ENCODE data around the gene PM20D1.
"Not testable (repeated sequence)": the region's sequence is repeated elsewhere in the genome, so short reads cannot be mapped to it uniquely, and the experiment has no call there.

The PM20D1 gene

GRCh38 chr1:205827623-205828022 lies 22.3 kb downstream of the PM20D1 start:
- Histone ChIP-seq H3K36me3 (ENCODE audit: insufficient read depth, low read length) (no peaks in the 10 kb centered on the region), H3K27ac (no peak overlapping the region), H3K9ac (ENCODE audit: insufficient read length) (no peak overlapping the region), H3K9me3 (ENCODE audit: low read depth, low read length) (no peaks in the 10 kb centered on the region), H3K4me3 (no peak overlapping the region)
- no peak for TF ChIP-seq EZH2 (IDR thresholded peaks at IDR 0.05)
- TF ChIP-seq POLR2AphosphoS5 (IDR thresholded peaks at IDR 0.05; ENCODE audit: borderline replicate concordance, low read depth, low read length), result no peak
- TF ChIP-seq FOXP2 (optimal IDR thresholded peaks at IDR 0.05; ENCODE audit: control extremely low read depth, extremely low read length, insufficient read depth), result no peak
- DNase-seq (ENCODE audit: low read depth, low spot score), result no peak

- TF ChIP-seq EZH2 (IDR thresholded peaks at IDR 0.05), result no peak
- TF ChIP-seq POLR2AphosphoS5 (IDR thresholded peaks at IDR 0.05; ENCODE audit: borderline replicate concordance, low read depth, low read length), result no peak
- no peak for TF ChIP-seq FOXP2 (optimal IDR thresholded peaks at IDR 0.05; ENCODE audit: control extremely low read depth, extremely low read length, insufficient read depth)
- H3K36me3 ChIP-seq (ENCODE audit: insufficient read depth, low read length), result no peaks in the 10 kb centered on the region
- H3K4me3 ChIP-seq, result no peak overlapping the region
- H3K9ac ChIP-seq (ENCODE audit: insufficient read length), result no peak overlapping the region
- no peaks in the 10 kb centered on the region for H3K9me3 ChIP-seq (ENCODE audit: low read depth, low read length)
- H3K27ac ChIP-seq, result no peak overlapping the region
- no peak for DNase-seq (ENCODE audit: low read depth, low spot score)
Observed at GRCh38 chr1:205826995-205827394, 22.9 kb downstream of the PM20D1 start.

GRCh38 chr1:205826016-205826806 lies 23.7 kb downstream of the PM20D1 start:
- Histone ChIP-seq H3K9ac (ENCODE audit: insufficient read length) (no peak overlapping the region), H3K36me3 (ENCODE audit: insufficient read depth, low read length) (no peaks in the 10 kb centered on the region), H3K4me3 (no peak overlapping the region), H3K27ac (no peak overlapping the region), H3K9me3 (ENCODE audit: low read depth, low read length) (no peaks in the 10 kb centered on the region)
- TF ChIP-seq FOXP2 (optimal IDR thresholded peaks at IDR 0.05; ENCODE audit: control extremely low read depth, extremely low read length, insufficient read depth), result no peak
- no peak for TF ChIP-seq POLR2AphosphoS5 (IDR thresholded peaks at IDR 0.05; ENCODE audit: borderline replicate concordance, low read depth, low read length)
- no peak for TF ChIP-seq EZH2 (IDR thresholded peaks at IDR 0.05)
- DNase-seq (ENCODE audit: low read depth, low spot score), result no peak

GRCh38 chr1:205824180-205824579 lies 25.8 kb downstream of the PM20D1 start:
- DNase-seq (ENCODE audit: low read depth, low spot score), result no peak

GRCh38 chr1:205823260-205823659 lies 26.7 kb downstream of the PM20D1 start:
- not testable (repeated sequence) for H3K36me3 ChIP-seq (ENCODE audit: insufficient read depth, low read length); H3K9me3 ChIP-seq (ENCODE audit: low read depth, low read length); H3K27ac ChIP-seq; DNase-seq (ENCODE audit: low read depth, low spot score); H3K4me3 ChIP-seq; H3K9ac ChIP-seq (ENCODE audit: insufficient read length)

More at GRCh38 chr1:205824180-205824579, 25.8 kb downstream of the PM20D1 start:
- Histone ChIP-seq H3K4me3 (no peak overlapping the region), H3K9ac (ENCODE audit: insufficient read length) (no peak overlapping the region), H3K9me3 (ENCODE audit: low read depth, low read length) (no peaks in the 10 kb centered on the region), H3K36me3 (ENCODE audit: insufficient read depth, low read length) (no peaks in the 10 kb centered on the region), H3K27ac (no peak overlapping the region)
- TF ChIP-seq POLR2AphosphoS5 (IDR thresholded peaks at IDR 0.05; ENCODE audit: borderline replicate concordance, low read depth, low read length) (no peak), FOXP2 (optimal IDR thresholded peaks at IDR 0.05; ENCODE audit: control extremely low read depth, extremely low read length, insufficient read depth) (no peak), EZH2 (IDR thresholded peaks at IDR 0.05) (no peak)

GRCh38 chr1:205822397-205822796 lies 27.5 kb downstream of the PM20D1 start:
- DNase-seq (ENCODE audit: low read depth, low spot score), result no peak
- no peak overlapping the region for H3K9ac ChIP-seq (ENCODE audit: insufficient read length)
- no peak overlapping the region for H3K4me3 ChIP-seq
- H3K36me3 ChIP-seq (ENCODE audit: insufficient read depth, low read length), result no peaks in the 10 kb centered on the region
- TF ChIP-seq POLR2AphosphoS5 (IDR thresholded peaks at IDR 0.05; ENCODE audit: borderline replicate concordance, low read depth, low read length) (no peak), FOXP2 (optimal IDR thresholded peaks at IDR 0.05; ENCODE audit: control extremely low read depth, extremely low read length, insufficient read depth) (no peak), EZH2 (IDR thresholded peaks at IDR 0.05) (no peak)
- H3K9me3 ChIP-seq (ENCODE audit: low read depth, low read length), result no peaks in the 10 kb centered on the region
- H3K27ac ChIP-seq, result no peak overlapping the region

- TF ChIP-seq EZH2 (IDR thresholded peaks at IDR 0.05), result no peak
- no peak for TF ChIP-seq FOXP2 (optimal IDR thresholded peaks at IDR 0.05; ENCODE audit: control extremely low read depth, extremely low read length, insufficient read depth)
- TF ChIP-seq POLR2AphosphoS5 (IDR thresholded peaks at IDR 0.05; ENCODE audit: borderline replicate concordance, low read depth, low read length), result no peak
- H3K36me3 ChIP-seq (ENCODE audit: insufficient read depth, low read length), result no peaks in the 10 kb centered on the region
- DNase-seq (ENCODE audit: low read depth, low spot score), result no peak
- no peak overlapping the region for H3K27ac ChIP-seq
- no peaks in the 10 kb centered on the region for H3K9me3 ChIP-seq (ENCODE audit: low read depth, low read length)
- no peak overlapping the region for H3K9ac ChIP-seq (ENCODE audit: insufficient read length)
- H3K4me3 ChIP-seq, result no peak overlapping the region
Observed at GRCh38 chr1:205817988-205818387, 31.9 kb downstream of the PM20D1 start.

GRCh38 chr1:205817364-205817763 lies 32.6 kb downstream of the PM20D1 start:
- no peaks in the 10 kb centered on the region for H3K36me3 ChIP-seq (ENCODE audit: insufficient read depth, low read length)
- no peak for DNase-seq (ENCODE audit: low read depth, low spot score)
- H3K9ac ChIP-seq (ENCODE audit: insufficient read length), result no peak overlapping the region
- H3K9me3 ChIP-seq (ENCODE audit: low read depth, low read length), result no peaks in the 10 kb centered on the region
- H3K27ac ChIP-seq, result no peak overlapping the region
- no peak for TF ChIP-seq EZH2 (IDR thresholded peaks at IDR 0.05)
- no peak for TF ChIP-seq FOXP2 (optimal IDR thresholded peaks at IDR 0.05; ENCODE audit: control extremely low read depth, extremely low read length, insufficient read depth)
- TF ChIP-seq POLR2AphosphoS5 (IDR thresholded peaks at IDR 0.05; ENCODE audit: borderline replicate concordance, low read depth, low read length), result no peak
- no peak overlapping the region for H3K4me3 ChIP-seq

- no peaks in the 10 kb centered on the region for H3K36me3 ChIP-seq (ENCODE audit: insufficient read depth, low read length)
- no peak overlapping the region for H3K27ac ChIP-seq
- peak overlapping the region; percentile 92 for H3K4me3 ChIP-seq
- H3K9me3 ChIP-seq (ENCODE audit: low read depth, low read length), result no peaks in the 10 kb centered on the region
- no peak for DNase-seq (ENCODE audit: low read depth, low spot score)
- H3K9ac ChIP-seq (ENCODE audit: insufficient read length), result peak overlapping the region; percentile 64
- TF ChIP-seq EZH2 (IDR thresholded peaks at IDR 0.05), result no peak
- no peak for TF ChIP-seq FOXP2 (optimal IDR thresholded peaks at IDR 0.05; ENCODE audit: control extremely low read depth, extremely low read length, insufficient read depth)
- no peak for TF ChIP-seq POLR2AphosphoS5 (IDR thresholded peaks at IDR 0.05; ENCODE audit: borderline replicate concordance, low read depth, low read length)
Observed at GRCh38 chr1:205813755-205814058, 36.2 kb downstream of the PM20D1 start.

All from SK-N-MC (cell line).